GM12878 (cell line): Measurements from ENCODE around the gene MRPL22. TPM values are rescaled to one million over a fixed set of nuclear protein-coding genes. Genes with fewer than 3 reads are reported as not detected.

ENCODE experiments used
- ATAC-seq: fragments of 200-7000 bp; cut with Tn5 transposase; 3 replicates; pipeline ENCODE4 v1.9.1; 2020; ENCODE audit warnings: mild to moderate bottlenecking, moderate library complexity
- BruUV-seq: library from RNA; stranded (reverse); fragments of 400-500 nt; replicated peaks from 2 replicates; lab custom pipeline; 2021; lab: Mats Ljungman, UMichigan
- CTCF ChIA-PET: fragments of 300-600 bp; sonication (Branson Sonifier 250); formaldehyde crosslinking; extraction: SDS; loops from one replicate; lab custom pipeline; 2021; ENCODE audit warnings: inconsistent platforms; lab: Yijun Ruan, JAX
- POLR2A ChIA-PET: fragments of 350-600 bp; formaldehyde crosslinking; extraction: SDS; loops from one replicate; lab custom pipeline; 2021; ENCODE audit warnings: inconsistent platforms; lab: Charles Lee
- RAD21 ChIA-PET: fragments of 300-600 bp; sonication (Branson Sonifier 250); formaldehyde crosslinking; loops from one replicate; lab custom pipeline; 2023; ENCODE audit warnings: antibody characterized with exemption; ENCODE audit not compliant: unreplicated experiment; lab: Charles Lee
- SMC1A ChIA-PET: fragments of 300-600 bp; sonication (Branson Sonifier 250); formaldehyde crosslinking; loops from one replicate; lab custom pipeline; 2023; ENCODE audit not compliant: unreplicated experiment, uncharacterized antibody; lab: Charles Lee
- DNase-seq: peaks from one replicate; pipeline ENCODE4 v3.0.0-alpha.2; 2011; ENCODE audit warnings: low read depth, low spot score
- FAIRE-seq: peaks from 3 replicates; lab custom pipeline; 2011; peaks lifted over from hg19 to GRCh38; lab: Jason Lieb, UNC
- H2AFZ ChIP-seq: 2 replicates; pipeline ENCODE4 v1.6.0; 2011; ENCODE audit warnings: low read depth, low read length, control low read depth; ENCODE audit not compliant: control insufficient read depth
- H3K27ac ChIP-seq: 2 replicates; pipeline ENCODE4 v1.5.1; 2011; ENCODE audit warnings: control low read depth; ENCODE audit not compliant: control insufficient read depth, insufficient read depth
- H3K27me3 ChIP-seq, 2 experiments: replicated peaks in 1 of 2; 2 replicates each; pipeline versions ENCODE4 v1.6.0 to v1.6.1; 2011; ENCODE audit warnings: low read length in 1 of 2; ENCODE audit not compliant: control insufficient read depth in 2 of 2, insufficient read depth in 2 of 2
- H3K36me3 ChIP-seq, 2 experiments: 2 replicates each; pipeline ENCODE4 v1.5.1; 2011; ENCODE audit warnings: low read length in 1 of 2; ENCODE audit not compliant: control insufficient read depth in 2 of 2, insufficient read depth in 2 of 2
- H3K4me1 ChIP-seq: 2 replicates; pipeline ENCODE4 v1.6.1; 2011; ENCODE audit warnings: mild to moderate bottlenecking, low read length, moderate library complexity, mixed read lengths; ENCODE audit not compliant: control insufficient read depth, insufficient read depth
- H3K4me2 ChIP-seq: 2 replicates; pipeline ENCODE4 v1.6.0; 2011; ENCODE audit warnings: control low read depth; ENCODE audit not compliant: control insufficient read depth, insufficient read depth
- H3K4me3 ChIP-seq: fragments of 200-600 bp; sonication (generic); 2 replicates; pipeline ENCODE4 v1.5.1; 2016
- H3K79me2 ChIP-seq: 2 replicates; pipeline ENCODE4 v1.6.0; 2011; ENCODE audit warnings: low read length; ENCODE audit not compliant: control insufficient read depth, insufficient read depth
- H3K9ac ChIP-seq: 2 replicates; pipeline ENCODE4 v1.8.0; 2011; ENCODE audit warnings: low read length, control low read depth, mixed read lengths; ENCODE audit not compliant: control insufficient read depth, insufficient read depth
- H3K9me3 ChIP-seq: replicated peaks from 3 replicates; pipeline ENCODE4 v1.5.1; 2011; ENCODE audit warnings: mild to moderate bottlenecking, low read length; ENCODE audit not compliant: control insufficient read depth, insufficient read depth
- H4K20me1 ChIP-seq: 2 replicates; pipeline ENCODE4 v1.6.0; 2011; ENCODE audit not compliant: control insufficient read depth, insufficient read depth
- ATF2 ChIP-seq: IDR thresholded peaks from 2 replicates; pipeline ENCODE4 v1.6.1; 2012; ENCODE audit warnings: low read length, inconsistent platforms
- ATF3 ChIP-seq: IDR thresholded peaks from 2 replicates; pipeline ENCODE4 v1.6.1; 2011; ENCODE audit warnings: low read depth, mild to moderate bottlenecking, low read length, moderate library complexity, borderline replicate concordance; ENCODE audit errors: extremely low read depth
- BRCA1 ChIP-seq: IDR thresholded peaks from 2 replicates; pipeline ENCODE4 v1.6.1; 2011; ENCODE audit warnings: low read depth, low read length, improper control_type of control experiment
- CREB1 ChIP-seq: IDR thresholded peaks from 2 replicates; pipeline ENCODE4 v1.6.1; 2012; ENCODE audit warnings: low read depth, mild to moderate bottlenecking, inconsistent platforms
- KLF5 ChIP-seq: fragments of 450-650 bp; IDR thresholded peaks from 2 replicates; pipeline ENCODE4 v1.6.1; 2014; ENCODE audit warnings: mild to moderate bottlenecking; ENCODE audit not compliant: partially characterized antibody
- NFIC ChIP-seq: IDR thresholded peaks from 2 replicates; pipeline ENCODE4 v1.6.1; 2012; ENCODE audit warnings: low read depth, mild to moderate bottlenecking, inconsistent platforms, low read length, moderate library complexity
- NFYB ChIP-seq: IDR thresholded peaks from 2 replicates; pipeline ENCODE4 v1.6.1; 2011; ENCODE audit warnings: low read depth, mild to moderate bottlenecking, low read length, improper control_type of control experiment, moderate library complexity; ENCODE audit not compliant: insufficient read depth
- NR2C2 ChIP-seq: IDR thresholded peaks from 2 replicates; pipeline ENCODE4 v1.6.1; 2011; ENCODE audit warnings: borderline replicate concordance, low read depth; ENCODE audit not compliant: control insufficient read depth, insufficient read length
- PRDM15 ChIP-seq: fragments of 450-650 bp; formaldehyde crosslinking; IDR thresholded peaks from 2 replicates; pipeline ENCODE4 v1.4.0; 2020; ENCODE audit warnings: mild to moderate bottlenecking, moderate library complexity
- RB1 ChIP-seq: fragments of 450-650 bp; formaldehyde crosslinking; IDR thresholded peaks from 2 replicates; pipeline ENCODE4 v1.6.1; 2017; ENCODE audit warnings: mild to moderate bottlenecking, borderline replicate concordance
- STAT3 ChIP-seq: IDR thresholded peaks from 2 replicates; pipeline ENCODE4 v1.6.1; 2011; ENCODE audit warnings: low read depth, low read length, improper control_type of control experiment
- USF1 ChIP-seq: IDR thresholded peaks from 2 replicates; pipeline ENCODE4 v1.6.1; 2011; ENCODE audit warnings: borderline replicate concordance, low read depth, mild to moderate bottlenecking, moderate library complexity, mixed read lengths, low read length; ENCODE audit not compliant: insufficient read depth; ENCODE audit errors: extremely low read length
- ZBTB4 ChIP-seq: fragments of 450-650 bp; formaldehyde crosslinking; IDR thresholded peaks from 2 replicates; pipeline ENCODE4 v1.4.0; 2022; ENCODE audit warnings: mild to moderate bottlenecking, moderate library complexity
- WGBS: methylation state at CpG from one replicate; pipeline ENCODE4 v1.1.6; 2016; ENCODE audit warnings: low lambda C conversion rate; ENCODE audit not compliant: insufficient replicate concordance, insufficient coverage; ENCODE audit errors: missing lambda C conversion rate; 5-methylcytosine and 5-hydroxymethylcytosine counted together
- in situ Hi-C: fragments of 300-500 bp; cut with MboI; formaldehyde crosslinking; loops from 9 replicates; pipeline ENCODE4 v1.14.3; 2018; ENCODE audit warnings: mixed read lengths
- intact Hi-C: fragments of 100-400 bp; cut with micrococcal nuclease; formaldehyde crosslinking; loops from one replicate; pipeline ENCODE4 v1.14.2; 2022; ENCODE audit not compliant: unreplicated experiment
- polyA plus RNA-seq, 11 experiments: library from polyadenylated mRNA; depleted of rRNA in 4 of 11; unstranded in 6 of 11; stranded (reverse) in 5 of 11; fragments of >200 nt; fragmentation: Nextera tagmentation in 4 of 11; fragmentation: Illumina TruSeq in 1 of 11; extraction: Ambion mirVana in 4 of 11; extraction: Trizol in 1 of 11; gene quantifications; 1 replicate in 1 of 11; 2 replicates in 10 of 11; pipeline versions ENCODE4 v1.2.1 to v1.2.3, GENCODE V29; 2011 to 2016; ENCODE audit warnings: inconsistent platforms in 2 of 11, missing spikeins in 2 of 11, low read depth in 1 of 11
- total RNA-seq, 4 experiments: library from RNA; depleted of rRNA in 3 of 4; stranded (reverse); fragments of >200 nt in 3 of 4; fragmentation: Illumina TruSeq in 1 of 4; extraction: Trizol in 1 of 4; gene quantifications; 2 replicates each; pipeline versions ENCODE4 v1.2.1 to v1.2.3, GENCODE V29; 2013 to 2021

Gene MRPL22
- total and polyA plus RNA-seq, 10 of the 15 experiments (the other 5 are each of a cell fraction or from before 2014, with no cell fraction given): 29.7 to 318 (median 93.4) TPM

GRCh38 chr5:154984946-154985516 is 44.2 kb downstream of the MRPL22 start:
- SMC1A ChIA-PET: interaction anchor here (2.7 kb wide), 1 partner anchor 13 kb away, joined by 8 read pairs; no protein-coding TSS in a partner anchor
- ATAC-seq: no peak
- in situ Hi-C loops: no loop called here
- TF ChIP-seq BRCA1: no peak
- TF ChIP-seq USF1: no peak
- no peak for TF ChIP-seq NFIC
- no peak for TF ChIP-seq NR2C2
- TF ChIP-seq ATF2: no peak
- no peak for TF ChIP-seq CREB1
- TF ChIP-seq PRDM15 (CRISPR knock-in tag): no peak
- no peak for TF ChIP-seq ATF3
- no peak for TF ChIP-seq ZBTB4 (CRISPR knock-in tag)
- TF ChIP-seq NFYB: no peak
- TF ChIP-seq RB1: no peak
- TF ChIP-seq STAT3: no peak
- TF ChIP-seq KLF5: no peak

More at GRCh38 chr5:154984946-154985516, 44.2 kb downstream of the MRPL22 start:
- Histone ChIP-seq H3K36me3 (no peaks in the 10 kb centered on the region), H3K27me3 (no peaks in the 10 kb centered on the region; a peak in 1 of 4 replicates), H3K4me2 (no peak overlapping the region), H3K9me3 (no peaks in the 10 kb centered on the region), H3K79me2 (no peaks in the 10 kb centered on the region), H3K4me3 (no peak overlapping the region), H3K27ac (no peak overlapping the region), H4K20me1 (no peaks in the 10 kb centered on the region), H3K9ac (no peak overlapping the region), H3K4me1 (no peaks in the 10 kb centered on the region), H2AFZ (no peak overlapping the region)
- no TSS peak for BruUV-seq
- WGBS: 29% methylated on average over 8 of the region's 8 CpGs
- ChIA-PET RAD21 (interaction anchor here (0.9 kb wide), 1 partner anchor 335 kb away, joined by 3 read pairs; no protein-coding TSS in a partner anchor), CTCF (interaction anchor here (1.2 to 3.2 kb wide), 2 partner anchors 12 to 13 kb away, joined by 4 to 9 read pairs; no protein-coding TSS in a partner anchor), POLR2A (no interaction called here)
- intact Hi-C loops: no loop called here
- FAIRE-seq (no peak), DNase-seq (no peak)
